ENCODE data around the gene TMEM212. TPM values are rescaled to one million over a fixed set of nuclear protein-coding genes. Genes with fewer than 3 reads are reported as not detected.

TMEM212 gene
- total and polyA plus RNA-seq, 8 donors = not detected

GRCh38 chr3:171846597-171846996 is 3.4 kb downstream of the TMEM212 start:
- H3K36me3 ChIP-seq = no peaks in the 10 kb centered on the region
- whole genome bisulfite sequencing, 5 donors = 57 to 78% (median 69%) methylated on average over 2 of the region's 2 CpGs
- no peak overlapping the region for H3K4me3 ChIP-seq
- H3K9me3 ChIP-seq = no peaks in the 10 kb centered on the region
- no peaks in the 10 kb centered on the region for H3K27me3 ChIP-seq
- peaks cover 0 to 20% (median 2%) of the 10 kb centered on the region in 4 donors for H3K4me1 ChIP-seq
- TF ChIP-seq CTCF (IDR thresholded peaks at IDR 0.05) = no peak
- TF ChIP-seq POLR2AphosphoS5 (IDR thresholded peaks at IDR 0.05) = no peak
- no peak overlapping the region for H3K27ac ChIP-seq
- intact Hi-C loops (cut with DNase I; ENCODE audit: low total_unique reads) = no loop called here
- DNase-seq = no peak

GRCh38 chr3:171847133-171847532 is 4.0 kb downstream of the TMEM212 start:
- H3K27ac ChIP-seq = no peak overlapping the region
- 80 to 93% (median 90%) methylated on average over 6 of the region's 6 CpGs for WGBS, 5 donors
- no peaks in the 10 kb centered on the region for H3K27me3 ChIP-seq
- H3K4me1 ChIP-seq = peaks cover 0 to 14% (median 0%) of the 10 kb centered on the region in 4 donors
- H3K9me3 ChIP-seq = no peaks in the 10 kb centered on the region
- H3K4me3 ChIP-seq = no peak overlapping the region
- TF ChIP-seq POLR2A (IDR thresholded peaks at IDR 0.05) (no peak), POLR2AphosphoS5 (IDR thresholded peaks at IDR 0.05) (no peak), CTCF (IDR thresholded peaks at IDR 0.05) (no peak), EP300 (IDR thresholded peaks at IDR 0.05) (no peak)
- intact Hi-C loops (cut with DNase I; ENCODE audit: low total_unique reads) = no loop called here
- no peaks in the 10 kb centered on the region for H3K36me3 ChIP-seq
- no peak for DNase-seq

- Histone ChIP-seq H3K4me1 (peaks cover 0 to 14% (median 0%) of the 10 kb centered on the region in 4 donors), H3K36me3 (no peaks in the 10 kb centered on the region), H3K4me3 (no peak overlapping the region), H3K9me3 (no peaks in the 10 kb centered on the region), H3K27me3 (no peaks in the 10 kb centered on the region), H3K27ac (no peak overlapping the region)
- WGBS, 5 donors = 74 to 94% (median 89%) methylated on average over 3 of the region's 3 CpGs
- TF ChIP-seq POLR2AphosphoS5 (IDR thresholded peaks at IDR 0.05) (no peak), CTCF (IDR thresholded peaks at IDR 0.05) (no peak), POLR2A (IDR thresholded peaks at IDR 0.05) (no peak), EP300 (IDR thresholded peaks at IDR 0.05) (no peak)
- DNase-seq = no peak
- intact Hi-C loops (cut with DNase I; ENCODE audit: low total_unique reads) = no loop called here
Observed at GRCh38 chr3:171847595-171848259, 4.6 kb downstream of the TMEM212 start.

- H3K27me3 ChIP-seq = no peaks in the 10 kb centered on the region
- DNase-seq = no peak
- H3K4me1 ChIP-seq = peaks cover 0 to 9% (median 0%) of the 10 kb centered on the region in 4 donors
- no peak overlapping the region for H3K27ac ChIP-seq
- intact Hi-C loops (cut with DNase I; ENCODE audit: low total_unique reads) = no loop called here
- H3K9me3 ChIP-seq = peaks cover 0 to 11% (median 2%) of the 10 kb centered on the region in 4 donors
- 81 to 92% (median 87%) methylated on average over 6 of the region's 6 CpGs for WGBS, 5 donors
- TF ChIP-seq CTCF (IDR thresholded peaks at IDR 0.05) (no peak), POLR2AphosphoS5 (IDR thresholded peaks at IDR 0.05) (no peak), EP300 (IDR thresholded peaks at IDR 0.05) (no peak), POLR2A (IDR thresholded peaks at IDR 0.05) (no peak)
- no peaks in the 10 kb centered on the region for H3K36me3 ChIP-seq
- H3K4me3 ChIP-seq = no peak overlapping the region
Observed at GRCh38 chr3:171849617-171850319, 6.6 kb downstream of the TMEM212 start.

Data from stomach (tissue), 9 donors.